ENCODE data around the gene UBASH3B.

Gene UBASH3B

DNA sequence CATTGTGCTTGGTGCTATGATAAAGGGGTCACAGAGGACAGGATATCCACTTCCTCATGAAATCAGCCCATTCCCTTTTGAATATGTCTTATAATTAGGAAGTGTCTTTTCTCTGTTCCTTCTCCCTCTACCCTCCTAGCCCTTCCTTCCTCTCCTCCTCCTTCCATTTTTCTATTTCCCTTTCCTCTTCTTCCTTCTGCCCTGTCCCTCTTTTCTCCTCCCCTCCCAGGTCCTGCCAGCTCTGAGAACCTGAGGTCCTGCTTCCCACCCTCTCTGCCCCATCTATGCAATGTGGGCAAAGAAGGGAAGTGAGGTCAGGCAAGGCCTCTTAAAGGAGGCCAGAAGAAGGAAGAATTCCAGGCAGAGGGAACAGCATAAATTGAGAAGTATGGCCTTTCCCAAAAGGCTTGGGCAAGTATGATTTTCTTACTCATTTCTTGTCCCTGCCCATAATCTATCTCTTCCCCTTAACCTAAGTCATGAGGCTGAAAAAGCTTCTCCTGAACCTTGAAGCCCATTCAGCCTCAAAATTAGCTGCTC, 7.7 kb upstream of the UBASH3B start:
- DNase-seq (ENCODE audit: low read depth), result no peak

DNA sequence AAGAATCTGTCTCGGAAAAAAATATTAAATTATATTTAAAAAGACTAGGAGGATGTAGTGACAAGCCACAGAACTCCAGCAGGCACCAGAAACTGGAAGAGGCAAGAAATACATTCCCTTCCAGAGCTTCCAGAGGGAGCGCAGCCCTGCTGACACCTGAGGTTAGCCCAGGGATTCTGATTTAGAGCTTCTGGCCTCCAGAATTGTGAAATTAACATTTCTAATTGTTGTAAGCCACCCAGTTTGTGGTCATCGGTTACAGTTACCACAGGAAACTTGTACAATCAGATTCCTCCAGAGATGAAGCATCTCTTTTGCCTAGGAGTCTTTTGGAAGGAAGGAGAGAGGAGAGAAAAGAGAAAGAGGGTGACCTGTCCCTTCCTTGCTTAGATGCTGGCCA, 6.4 kb upstream of the UBASH3B start:
- no peak for DNase-seq (ENCODE audit: low read depth)

DNA sequence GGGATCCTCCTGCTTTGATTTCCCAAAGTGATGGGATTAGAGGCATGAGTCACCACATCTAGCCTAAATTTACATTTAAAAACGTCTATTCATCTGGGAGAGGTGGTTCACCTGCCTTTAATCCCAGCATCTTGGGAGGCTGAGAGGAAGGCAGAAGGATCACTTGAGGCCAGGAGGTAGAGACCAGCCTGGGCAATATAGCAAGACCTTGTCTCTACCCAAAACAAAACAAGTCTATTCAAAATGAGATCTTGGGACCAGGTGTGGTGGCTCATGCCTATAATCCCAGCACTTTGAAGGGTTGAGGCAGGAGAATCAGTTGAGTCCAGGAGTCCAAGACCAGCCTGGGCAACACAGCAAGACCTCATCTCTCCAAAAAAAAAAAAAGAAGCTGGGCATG, 4.9 kb upstream of the UBASH3B start:
- DNase-seq (ENCODE audit: low read depth), result no peak

DNA sequence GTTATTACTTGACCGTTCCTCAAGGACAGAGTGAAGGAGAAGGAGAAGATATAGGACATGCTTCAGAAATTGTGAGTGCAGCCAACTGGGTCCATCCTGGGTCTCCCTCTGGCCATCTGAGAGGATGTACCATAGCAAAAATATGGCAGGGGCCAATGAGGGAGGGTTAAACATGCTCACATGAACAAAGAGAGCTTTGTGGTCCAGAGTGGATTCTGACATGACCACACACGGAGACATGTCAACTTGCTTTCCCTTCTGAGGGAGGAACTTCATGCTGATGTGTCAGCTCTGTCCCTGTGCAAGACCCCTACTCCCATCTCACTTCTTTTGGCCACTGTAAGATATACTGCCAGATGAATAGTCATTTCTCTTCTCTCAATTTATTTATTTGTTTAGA, 3.0 kb upstream of the UBASH3B start:
- DNase-seq (ENCODE audit: low read depth), result no peak

DNA sequence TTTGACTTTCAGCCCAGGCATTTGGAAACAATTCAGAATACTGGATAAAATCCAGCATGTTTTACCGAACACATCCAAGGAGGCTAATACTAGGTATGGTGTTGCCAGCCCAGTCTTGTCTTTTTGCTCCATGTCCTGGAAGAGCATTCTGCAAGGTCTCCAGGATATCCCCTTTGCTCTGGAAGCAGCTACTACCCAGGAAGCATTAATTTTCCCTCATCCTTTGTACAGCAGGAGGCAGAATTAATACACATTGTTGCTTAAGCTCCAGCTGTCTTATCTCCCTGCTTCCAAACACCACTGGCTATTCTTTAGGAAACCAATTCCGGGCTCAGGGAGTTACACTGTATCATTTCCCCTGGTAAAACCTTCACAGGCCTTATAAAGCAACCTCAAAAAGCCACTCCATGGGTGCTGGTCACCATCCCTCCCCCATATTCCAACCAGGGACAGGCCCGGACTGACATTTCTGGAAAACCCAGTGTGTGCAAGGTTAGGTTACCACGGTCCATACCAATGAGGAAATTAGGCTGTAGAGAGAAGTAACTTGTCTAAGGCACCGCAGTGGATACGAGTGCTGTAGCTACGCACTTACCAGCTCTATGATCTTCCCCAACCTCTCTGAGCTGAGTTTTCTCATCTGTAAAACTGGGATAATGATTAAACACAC, 1.5 kb upstream of the UBASH3B start:
- no peak for DNase-seq (ENCODE audit: low read depth)

DNA sequence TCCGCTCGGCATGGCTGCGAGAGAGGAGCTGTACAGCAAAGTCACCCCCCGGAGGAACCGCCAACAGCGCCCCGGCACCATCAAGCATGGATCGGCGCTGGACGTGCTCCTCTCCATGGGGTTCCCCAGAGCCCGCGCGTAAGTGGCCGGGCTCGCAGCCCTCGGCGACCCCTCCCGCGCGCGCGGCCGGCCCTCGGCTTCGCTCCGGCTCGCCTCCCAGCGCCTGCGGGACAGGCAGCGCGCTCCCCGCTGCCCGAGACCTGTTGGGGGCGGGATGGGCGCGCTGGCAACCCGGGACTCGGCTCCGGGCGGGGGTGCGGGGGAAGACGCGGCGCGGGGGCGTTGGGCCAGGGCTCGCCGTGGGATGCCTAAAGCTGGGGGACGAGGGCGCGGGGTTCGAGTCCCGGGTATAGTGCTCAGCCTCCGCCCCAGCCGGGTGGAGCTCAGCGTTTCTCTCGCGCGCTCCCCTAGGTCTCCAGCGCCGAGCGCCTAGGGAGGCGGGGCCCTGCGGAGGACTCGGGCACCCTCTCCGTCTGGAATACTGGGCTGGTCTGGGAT, 630 bp downstream of the UBASH3B start:
- DNase-seq (ENCODE audit: low read depth), result no peak

DNA sequence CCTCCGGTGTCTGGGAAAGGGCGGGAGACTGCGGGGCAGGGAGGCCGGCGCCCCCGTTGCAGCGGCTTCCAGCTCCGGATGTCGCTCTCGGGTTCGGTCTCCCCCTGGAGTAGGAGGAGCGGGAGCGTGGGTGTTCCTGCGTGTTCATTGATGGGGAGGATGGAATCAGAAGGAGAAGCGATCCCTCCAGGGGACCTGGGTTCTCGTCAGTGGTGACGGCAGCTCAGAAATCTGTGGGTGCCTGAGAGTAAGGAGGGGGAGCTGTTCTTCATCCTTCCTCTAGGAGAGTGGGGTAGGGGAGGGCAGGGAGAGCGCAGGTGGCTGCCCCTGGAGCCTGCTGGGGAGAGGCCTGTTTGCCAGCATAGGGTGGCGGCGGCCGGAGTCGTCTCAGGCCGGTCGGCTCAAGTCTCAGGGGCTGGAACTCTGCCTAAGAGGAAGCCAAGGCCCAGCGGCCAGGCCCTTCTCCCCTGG, 1.1 kb downstream of the UBASH3B start:
- DNase-seq (ENCODE audit: low read depth), result no peak

DNA sequence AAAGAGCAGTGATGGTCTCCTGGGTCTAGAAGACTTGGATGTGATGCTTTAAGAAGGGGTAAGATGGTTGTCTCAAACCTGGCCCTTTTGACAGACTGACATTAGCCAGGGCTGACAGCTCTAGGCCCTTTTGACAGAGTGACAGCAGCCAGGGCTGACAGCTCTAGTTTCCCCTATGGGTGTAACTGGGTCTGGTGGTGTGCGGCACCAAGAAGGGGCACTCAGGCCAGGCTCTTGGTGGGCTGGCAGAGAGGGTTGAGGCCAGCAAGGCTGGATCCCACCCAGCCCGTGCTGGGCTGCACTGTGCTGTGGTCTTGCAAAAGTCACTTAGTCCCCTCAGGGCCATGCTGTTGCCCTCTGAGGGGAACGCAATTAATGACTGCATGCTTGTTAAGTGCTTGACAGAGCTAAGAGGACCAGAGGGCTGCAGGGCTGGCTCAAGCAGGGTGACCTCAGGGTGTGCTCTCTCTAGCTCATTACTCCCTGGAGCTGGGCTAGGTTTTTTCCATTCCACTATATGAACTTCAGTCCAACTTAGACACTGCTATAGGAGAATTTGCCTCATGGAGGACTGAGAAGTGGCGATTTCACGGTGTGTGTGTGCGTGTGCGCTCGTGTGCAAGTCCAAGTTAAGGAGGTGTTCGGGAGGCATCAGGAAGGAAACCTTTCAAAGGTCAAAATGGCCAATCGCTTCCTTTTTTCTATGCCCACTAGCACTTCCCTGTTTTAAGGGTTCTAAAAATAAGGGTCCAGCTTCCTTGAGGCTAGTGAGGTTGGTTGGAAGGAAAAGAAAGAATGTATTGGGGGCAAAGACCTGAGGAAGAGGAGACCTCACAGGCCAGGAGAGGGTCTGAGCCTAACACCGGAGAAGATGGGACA, 4.4 kb downstream of the UBASH3B start:
- no peak for DNase-seq (ENCODE audit: low read depth)

DNA sequence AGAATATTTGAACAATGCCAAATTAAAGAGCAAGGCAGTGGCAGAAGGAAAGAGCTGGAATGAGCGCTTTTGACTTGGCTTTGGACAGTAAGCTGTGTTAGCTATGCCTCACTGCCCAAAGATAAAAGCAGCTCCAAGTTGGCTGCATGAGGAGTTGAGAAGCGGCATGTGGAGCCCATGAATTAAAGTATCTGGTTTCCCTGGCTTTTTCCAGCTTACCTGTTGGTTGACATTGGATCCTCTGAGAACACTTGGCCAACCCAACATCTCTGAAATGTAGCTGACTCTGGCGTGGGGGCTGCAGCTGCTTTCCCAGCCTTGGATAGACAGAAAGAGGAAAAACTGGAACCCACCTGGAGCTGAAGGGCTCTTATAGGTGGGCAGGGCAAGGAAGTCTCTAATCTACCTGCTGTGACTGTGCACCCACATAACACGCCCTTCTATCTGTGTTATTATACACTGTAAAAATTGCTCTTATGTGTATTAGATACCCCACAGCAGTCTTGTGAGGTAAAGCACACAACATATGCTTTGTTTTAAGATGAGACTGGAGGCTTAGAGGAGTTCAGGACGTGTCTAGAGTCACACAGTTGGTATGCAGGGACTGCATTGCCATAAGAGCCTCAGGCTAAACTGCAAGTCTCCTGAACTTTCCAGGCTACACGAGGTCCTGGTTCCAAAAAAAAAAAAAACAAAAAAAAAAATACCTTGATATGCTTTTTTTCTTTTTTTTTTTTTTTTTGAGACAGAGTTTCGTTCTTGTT, 5.8 kb downstream of the UBASH3B start:
- no peak for DNase-seq (ENCODE audit: low read depth)

DNA sequence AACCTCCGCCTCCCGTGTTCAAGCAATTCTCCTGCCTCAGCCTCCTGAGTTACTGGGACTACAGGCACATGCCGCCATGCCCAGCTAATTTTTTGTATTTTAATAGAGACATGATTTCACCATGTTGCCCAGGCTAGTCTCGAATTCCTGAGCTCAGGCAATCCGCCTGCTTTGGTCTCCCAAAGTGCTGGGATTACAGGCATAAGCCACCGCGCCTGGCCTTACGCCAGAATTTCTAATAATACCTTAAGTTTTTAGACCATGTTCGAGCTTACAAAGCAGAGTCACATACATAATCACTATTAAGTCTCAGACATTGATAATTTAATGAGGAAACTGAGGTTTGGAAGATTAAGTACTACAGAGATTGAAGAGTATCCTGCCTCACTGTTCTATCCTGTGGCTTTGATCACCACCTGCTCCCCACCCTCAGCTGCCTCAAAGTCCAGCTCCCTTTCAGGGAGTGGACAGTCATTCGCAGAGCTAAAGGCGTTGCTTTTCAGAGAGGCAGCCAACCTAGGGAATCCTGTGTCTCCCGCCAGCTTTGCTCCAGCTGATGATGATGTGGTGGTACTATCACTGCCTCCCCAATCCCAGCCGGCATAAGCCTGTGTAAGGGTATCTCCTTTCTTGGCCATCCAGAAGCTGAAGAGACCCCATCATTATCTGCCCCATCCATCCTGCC, 7.7 kb downstream of the UBASH3B start:
- no peak for DNase-seq (ENCODE audit: low read depth)

DNA sequence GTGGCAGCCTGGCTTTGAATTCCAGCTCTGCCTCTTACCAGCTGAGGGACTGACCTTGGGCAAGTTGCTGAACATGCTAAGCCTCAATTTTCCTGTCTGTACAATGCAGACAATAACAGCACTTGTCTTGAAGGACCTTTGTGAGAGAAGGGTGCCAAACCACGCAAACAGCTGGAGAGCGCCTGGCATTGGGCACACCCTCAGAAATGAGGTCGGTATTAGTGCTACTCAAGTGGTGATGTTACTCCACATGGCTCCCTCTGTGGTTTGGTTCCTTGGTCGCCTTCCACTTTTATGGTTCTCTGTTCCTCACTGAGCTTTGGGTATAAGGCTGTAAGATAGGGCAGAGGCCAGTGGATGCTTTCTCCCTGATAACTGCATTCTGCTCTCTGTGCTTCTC, 8.2 kb downstream of the UBASH3B start:
- DNase-seq (ENCODE audit: low read depth), result no peak

DNA sequence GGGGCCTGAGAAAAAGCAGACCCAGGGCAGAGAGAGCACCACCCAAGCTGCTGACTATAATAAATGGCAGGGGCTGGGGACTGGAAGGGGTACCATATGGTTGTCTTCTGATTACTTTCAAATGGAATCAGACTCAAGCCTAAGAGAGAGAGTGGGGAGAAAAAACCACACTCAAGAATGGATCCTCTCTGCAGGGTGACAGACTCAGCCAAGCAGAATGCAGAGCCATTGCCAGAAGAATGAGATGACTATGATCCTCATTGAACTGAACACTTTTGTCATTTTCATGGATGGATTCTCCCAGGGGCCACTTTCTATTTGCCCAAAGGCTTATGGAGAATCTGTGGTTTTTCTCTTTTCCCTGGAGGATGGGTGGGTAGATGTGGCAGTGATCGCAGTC, 8.7 kb downstream of the UBASH3B start:
- no peak for DNase-seq (ENCODE audit: low read depth)

DNA sequence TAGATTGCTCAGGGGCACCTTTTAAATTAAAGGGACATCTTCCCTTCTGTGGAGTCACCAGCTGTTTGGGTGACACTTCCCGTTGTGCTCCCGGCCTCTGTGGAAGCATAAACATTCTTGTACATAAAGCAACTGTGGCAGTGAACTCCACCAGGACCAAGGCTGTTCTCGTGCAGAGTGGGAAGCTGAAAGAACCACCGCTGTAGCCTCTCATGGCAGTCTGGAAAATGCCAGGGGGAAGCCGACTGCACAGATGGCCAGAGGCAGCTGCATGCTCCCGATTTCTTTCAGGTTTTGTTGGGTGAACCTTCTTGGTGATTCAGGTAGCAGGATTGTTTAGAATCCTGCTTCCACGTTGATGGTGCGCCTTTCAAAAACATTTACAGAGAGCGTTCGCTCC, 10.3 kb downstream of the UBASH3B start:
- DNase-seq (ENCODE audit: low read depth), result no peak

DNA sequence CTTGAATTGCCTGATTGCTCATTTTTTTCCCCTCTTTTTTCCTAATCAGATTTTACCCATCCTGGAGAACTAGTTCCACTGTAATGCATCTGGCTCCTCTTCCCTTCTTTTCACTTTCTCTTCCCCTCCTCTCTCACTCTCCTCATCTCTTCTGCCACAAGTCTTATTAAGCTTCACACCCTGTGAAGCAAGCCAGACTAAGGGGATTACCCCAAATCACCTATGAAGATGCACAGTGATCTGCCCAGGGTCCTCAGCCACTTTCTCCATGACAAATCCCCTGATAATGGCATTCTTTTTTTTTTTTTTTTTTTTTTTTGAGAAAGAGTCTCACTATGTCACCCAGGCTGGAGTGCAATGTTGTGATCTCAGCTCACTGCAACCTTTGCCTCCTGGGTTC, 11.2 kb downstream of the UBASH3B start:
- DNase-seq (ENCODE audit: low read depth), result no peak

DNA sequence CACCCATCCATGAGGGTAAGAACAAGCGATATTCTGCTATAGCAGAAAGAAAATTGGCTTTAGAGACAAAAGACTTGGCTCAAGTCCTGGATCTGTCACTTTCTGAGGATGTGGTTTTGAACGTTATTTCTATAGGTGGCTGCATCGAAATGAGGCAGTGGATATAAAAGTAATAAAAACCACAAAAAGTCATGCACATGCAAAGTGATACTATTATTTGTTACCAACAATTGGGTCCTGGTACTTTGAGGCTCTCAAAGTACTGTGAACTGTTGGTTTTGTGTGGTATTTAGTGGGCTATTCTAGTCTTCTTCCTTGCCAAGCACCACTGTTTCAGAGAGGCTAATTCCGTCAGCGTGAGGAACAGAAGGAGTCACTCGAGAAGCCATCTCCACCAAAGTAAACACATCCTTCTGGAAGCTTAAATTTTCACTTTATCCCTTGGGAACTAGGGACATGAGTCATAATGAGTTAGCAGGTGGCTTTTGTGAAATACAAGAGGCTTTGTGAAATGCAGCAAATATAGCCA, 13.1 kb downstream of the UBASH3B start:
- DNase-seq (ENCODE audit: low read depth), result peak; percentile 41

DNA sequence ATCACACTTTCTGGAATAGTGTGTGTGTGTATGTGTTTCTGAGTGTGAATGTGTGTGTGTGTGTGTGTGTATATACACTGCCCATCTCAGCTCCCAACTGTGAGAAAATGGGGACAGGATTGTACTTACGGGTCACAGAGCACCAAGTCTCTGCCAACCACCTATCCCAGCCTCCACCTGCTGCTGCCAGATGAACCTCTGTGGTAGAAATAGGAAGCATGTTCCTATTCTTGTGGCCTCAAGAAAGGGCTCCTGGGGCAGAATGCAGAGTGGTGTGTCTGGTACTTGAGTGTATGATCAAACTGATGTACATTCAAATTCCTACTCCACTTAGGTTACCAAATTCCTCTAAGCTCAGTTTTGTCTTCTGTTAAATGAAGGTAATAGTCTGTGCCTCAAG, 14.6 kb downstream of the UBASH3B start:
- no peak for DNase-seq (ENCODE audit: low read depth)

DNA sequence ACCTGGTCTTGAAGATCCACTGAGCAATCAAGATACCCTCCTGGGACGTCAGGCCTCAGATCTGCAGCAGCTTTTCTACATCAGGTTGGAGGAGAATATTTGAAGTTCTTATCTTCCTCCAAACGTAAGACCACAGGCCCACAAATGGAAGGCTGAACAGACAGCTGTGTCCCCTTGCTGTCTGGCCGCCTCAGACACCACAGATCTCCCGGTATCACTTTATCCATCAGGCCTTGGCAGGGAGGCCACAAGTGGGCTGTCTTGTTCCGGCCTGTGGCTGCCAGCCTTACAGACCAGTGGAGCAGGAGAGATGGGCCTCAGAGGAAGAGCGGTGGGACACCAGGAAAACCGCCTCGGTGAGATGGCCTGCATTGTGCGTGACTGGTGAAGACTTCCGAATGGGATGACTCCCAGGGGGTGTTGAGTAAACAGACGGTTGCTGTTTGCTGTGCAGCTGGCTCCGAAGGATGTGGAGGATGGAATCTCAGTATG, 15.9 kb downstream of the UBASH3B start:
- no peak for DNase-seq (ENCODE audit: low read depth)

DNA sequence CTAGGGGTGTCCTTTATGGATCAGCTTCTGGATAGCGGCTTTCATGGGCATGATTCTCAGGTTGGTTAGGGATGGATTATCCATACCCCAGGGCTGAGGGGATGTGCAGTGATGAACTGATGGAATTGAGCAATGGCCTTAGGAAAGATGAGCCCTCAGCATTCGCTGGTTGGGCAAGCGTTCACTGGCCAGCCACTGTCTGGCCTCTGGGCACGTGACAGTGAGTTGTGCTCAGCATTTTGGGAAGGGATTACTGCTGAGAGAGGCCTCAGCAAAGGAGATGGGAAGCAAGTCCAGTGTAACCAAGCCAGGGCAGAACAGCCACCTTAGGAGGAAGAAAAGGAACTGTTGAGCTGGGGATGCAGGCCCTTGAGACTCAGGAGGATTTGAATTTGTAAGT, 17.4 kb downstream of the UBASH3B start:
- no peak for DNase-seq (ENCODE audit: low read depth)

DNA sequence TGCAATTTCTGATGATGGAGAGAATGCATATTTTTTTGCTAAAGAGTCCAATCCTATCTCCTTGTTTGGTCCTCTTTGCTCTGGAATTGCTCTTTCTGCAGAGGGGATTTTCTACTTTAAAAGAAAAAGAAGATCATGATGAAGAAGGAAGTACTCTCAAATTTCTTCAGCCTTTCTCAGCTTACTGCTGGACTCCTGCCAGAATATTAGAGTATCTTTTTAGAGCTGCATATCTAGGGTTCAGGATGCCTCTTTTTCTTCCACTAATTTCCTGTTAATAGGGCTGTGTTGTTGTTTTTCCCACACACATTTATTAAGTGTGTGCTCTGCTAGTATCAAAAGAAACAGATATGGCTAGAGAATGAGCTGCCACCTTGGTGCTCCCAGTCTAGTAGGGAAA, 18.2 kb downstream of the UBASH3B start:
- no peak for DNase-seq (ENCODE audit: low read depth)

DNA sequence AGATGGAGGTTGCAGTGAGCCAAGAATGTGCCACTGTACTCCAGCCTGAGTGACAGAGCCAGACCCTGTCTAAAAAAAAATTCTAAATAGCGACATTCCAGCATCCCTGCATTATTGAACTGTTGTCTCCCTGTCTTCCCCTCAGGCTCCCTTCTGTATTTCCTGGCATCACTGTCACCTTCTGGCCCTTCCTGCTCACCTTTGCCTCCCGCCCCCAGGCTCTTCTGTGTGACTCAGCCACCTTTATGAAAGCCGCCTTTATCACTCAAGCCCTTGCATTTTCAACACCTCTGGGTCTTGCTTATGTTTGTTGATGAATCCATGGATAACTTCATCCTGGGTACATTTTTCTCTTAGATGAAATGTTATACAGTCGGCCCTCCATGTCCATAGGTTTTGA, 21.1 kb downstream of the UBASH3B start:
- no peak for DNase-seq (ENCODE audit: low read depth)

DNA sequence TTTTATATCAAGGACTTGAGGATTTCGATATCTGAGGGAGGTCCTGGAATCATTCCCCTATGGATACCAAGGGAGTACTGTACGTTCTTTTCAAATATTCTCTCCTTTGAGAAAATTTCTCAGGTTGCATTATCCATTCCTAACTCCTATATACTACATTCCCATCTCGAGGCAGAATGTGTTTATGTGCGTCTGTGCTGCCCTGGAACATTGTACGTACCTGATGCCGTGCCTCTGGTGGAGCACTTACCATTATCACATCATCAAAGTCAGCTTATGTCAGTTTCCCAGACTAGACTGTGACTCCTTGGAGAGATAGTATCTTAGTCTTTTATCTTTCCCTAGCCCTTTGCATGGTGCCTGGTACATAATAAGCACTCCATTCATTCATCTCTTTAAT, 21.7 kb downstream of the UBASH3B start:
- DNase-seq (ENCODE audit: low read depth), result no peak
